ENCODE measurements around the gene UBXN6.

Gene UBXN6

DNA sequence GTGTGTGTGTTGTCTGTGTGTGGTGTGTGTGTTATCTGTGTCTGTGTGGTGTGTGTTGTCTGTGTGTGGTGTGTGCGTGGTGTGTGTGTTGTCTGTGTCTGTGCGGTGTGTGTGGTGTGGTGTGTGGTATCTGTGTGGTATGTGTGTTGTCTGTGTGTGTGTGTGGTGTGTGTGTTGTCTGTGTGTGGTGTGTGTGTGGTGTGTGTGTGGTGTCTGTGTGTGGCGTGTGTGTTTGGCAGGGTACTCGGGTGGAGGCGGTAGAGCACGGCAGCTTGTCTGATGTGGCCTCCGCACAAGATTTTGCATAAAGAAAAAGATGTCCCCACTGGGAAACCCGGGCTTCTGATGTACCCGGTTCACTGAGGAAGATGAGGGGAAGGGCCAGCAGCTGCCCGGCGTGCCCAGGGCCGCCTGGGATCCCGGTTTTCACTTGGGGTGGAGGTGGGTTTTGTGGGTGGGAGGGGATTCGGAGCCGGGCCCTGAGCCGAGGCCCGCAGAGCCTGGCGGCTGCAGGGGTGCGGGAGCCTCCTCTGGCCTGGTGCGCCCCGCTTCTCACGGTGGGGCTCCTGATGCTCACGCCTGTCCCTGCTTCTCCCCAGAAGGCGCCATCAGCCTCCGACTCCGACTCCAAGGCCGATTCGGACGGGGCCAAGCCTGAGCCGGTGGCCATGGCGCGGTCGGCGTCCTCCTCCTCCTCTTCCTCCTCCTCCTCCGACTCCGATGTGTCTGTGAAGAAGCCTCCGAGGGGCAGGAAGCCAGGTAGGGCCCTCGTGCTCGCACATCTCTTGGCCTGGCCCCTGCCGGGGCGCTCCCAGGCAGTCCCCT lies 35.7 kb upstream of the UBXN6 start:
- DNase-seq, result no peak

DNA sequence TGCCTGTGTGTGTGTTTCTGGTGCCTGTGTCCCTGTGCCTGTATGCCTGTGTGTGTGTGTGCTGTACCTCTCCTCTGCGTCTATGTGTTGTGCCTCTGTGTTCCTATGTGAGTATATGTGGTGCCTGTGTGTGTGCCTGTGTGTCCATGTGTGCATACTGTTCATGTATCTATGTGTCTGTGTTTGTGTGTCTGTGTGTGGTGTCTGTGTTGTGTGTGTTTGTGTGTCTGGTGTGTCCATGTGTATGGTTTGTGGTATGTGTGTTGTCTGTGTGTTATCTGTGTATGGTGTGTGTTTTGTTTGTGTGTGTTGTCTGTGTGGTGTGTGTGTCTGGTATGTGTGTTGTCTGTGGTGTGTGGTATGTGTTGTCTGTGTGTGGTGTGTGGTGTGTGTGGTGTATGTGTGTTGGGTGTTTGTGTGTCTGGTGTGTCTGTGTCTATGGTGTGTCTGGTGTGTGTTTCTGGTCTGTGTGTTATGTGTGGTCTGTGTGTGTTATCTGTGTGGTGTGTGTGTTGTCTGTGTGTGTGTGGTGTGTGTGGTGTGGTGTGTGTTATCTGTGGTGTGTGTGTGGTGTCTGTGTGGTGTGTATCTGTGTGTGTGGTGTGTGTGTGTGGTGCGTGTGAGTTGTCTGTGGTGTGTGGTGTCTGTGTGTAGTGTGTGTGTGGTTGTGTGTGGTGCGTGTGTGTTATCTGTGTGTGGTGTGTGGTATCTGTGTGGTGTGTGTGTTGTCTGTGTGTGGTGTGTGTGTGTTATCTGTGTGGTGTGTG lies 34.9 kb upstream of the UBXN6 start:
- no peak for DNase-seq

DNA sequence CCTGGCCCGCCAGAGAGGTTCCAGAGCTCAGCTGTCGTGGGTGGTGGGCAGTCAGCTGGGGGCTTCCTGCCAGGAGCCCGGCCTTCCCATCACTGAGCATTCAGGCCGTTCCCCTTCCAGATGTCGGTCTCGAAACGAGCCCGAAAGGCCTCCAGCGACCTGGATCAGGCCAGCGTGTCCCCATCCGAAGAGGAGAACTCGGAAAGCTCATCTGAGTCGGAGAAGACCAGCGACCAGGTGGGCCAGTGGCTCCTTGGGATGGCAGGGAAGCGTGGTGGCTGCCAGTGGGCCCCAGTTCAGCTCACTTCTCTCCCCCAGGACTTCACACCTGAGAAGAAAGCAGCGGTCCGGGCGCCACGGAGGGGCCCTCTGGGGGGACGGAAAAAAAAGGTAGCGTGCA lies 33.9 kb upstream of the UBXN6 start:
- DNase-seq, result no peak

DNA sequence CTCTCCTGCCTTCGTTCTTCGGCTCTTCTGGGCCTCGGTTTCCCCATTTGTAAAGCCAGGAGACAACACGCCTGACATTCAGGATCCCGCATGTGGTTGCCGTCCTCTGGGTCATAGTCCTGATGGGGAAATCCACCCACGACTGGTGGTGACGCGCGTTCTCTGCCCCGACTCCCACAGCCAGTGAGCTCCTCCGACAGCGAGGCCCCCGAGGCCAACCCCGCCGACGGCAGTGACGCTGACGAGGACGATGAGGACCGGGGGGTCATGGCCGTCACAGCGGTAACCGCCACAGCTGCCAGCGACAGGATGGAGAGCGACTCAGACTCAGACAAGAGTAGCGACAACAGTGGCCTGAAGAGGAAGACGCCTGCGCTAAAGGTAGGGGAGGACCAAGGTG lies 30.9 kb upstream of the UBXN6 start:
- no peak for DNase-seq

DNA sequence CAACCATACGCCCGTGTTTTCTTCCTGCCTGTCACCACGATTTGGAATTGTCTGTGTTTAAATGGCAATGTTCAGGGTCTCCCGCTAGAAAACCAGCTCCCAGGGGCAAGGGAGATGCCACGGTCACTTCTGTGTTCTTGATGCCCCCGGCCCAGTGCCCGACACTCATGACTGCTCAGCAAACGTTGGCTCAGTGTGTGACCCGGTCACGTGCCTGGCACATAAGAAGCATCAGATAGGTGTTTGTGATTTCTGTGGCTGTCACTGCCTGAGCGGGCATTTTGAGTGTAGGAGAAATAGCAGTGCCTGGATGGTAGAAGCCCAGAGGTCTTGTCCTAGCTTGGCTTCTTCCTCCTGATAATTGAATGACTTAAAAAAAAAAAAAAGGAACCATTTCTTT lies 30.0 kb upstream of the UBXN6 start:
- no peak for DNase-seq

DNA sequence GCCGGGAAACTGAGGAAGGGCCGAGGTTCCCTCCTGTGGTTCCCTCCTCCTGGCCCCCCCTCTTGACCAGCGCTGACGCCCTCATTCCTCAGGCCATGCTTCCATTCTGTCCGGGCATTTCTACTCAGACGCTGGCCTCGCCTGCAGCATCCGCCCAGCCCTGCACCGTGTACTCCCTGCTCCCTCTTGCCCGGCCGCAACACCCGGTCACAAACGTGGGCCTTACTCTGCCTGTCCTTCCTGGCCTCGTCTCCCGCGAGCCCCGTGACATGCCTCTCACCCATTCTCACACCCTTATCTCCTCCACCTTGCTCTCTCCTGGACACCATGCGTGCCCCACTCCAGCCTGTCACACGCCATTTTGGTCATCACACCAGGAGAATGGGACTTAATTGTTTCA lies 25.8 kb upstream of the UBXN6 start:
- no peak for DNase-seq

DNA sequence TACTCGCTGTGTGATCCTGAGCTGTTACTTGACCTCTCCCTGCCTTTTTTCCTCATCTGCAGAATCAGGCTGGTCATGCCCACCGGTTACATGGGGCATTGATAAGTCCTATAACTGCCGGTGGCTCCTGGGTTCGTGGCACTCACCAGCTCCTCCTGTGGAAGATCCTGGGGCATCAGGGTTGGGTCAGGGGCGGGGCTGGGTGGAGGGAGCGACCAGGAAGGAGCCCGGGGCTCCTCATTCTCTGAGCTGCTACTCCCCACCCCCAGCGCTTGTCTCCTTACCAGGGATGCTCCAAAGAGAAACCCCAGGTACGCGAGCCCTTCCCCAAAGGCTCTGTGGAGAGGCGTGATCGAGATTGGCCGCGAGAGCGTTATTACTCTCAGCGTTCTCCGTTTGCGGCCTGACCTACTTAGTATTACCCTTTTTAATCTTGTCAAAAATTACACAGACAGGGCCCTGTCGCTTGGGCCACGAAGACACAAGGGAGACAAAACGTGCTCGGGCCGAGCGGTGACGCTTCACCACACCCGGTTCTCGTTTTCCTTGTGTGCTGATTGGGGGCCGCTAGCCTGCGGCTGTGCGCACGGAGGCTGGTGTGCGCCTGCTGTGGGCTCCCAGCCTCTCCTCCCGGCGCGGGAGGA lies 25.2 kb upstream of the UBXN6 start:
- no peak for DNase-seq

DNA sequence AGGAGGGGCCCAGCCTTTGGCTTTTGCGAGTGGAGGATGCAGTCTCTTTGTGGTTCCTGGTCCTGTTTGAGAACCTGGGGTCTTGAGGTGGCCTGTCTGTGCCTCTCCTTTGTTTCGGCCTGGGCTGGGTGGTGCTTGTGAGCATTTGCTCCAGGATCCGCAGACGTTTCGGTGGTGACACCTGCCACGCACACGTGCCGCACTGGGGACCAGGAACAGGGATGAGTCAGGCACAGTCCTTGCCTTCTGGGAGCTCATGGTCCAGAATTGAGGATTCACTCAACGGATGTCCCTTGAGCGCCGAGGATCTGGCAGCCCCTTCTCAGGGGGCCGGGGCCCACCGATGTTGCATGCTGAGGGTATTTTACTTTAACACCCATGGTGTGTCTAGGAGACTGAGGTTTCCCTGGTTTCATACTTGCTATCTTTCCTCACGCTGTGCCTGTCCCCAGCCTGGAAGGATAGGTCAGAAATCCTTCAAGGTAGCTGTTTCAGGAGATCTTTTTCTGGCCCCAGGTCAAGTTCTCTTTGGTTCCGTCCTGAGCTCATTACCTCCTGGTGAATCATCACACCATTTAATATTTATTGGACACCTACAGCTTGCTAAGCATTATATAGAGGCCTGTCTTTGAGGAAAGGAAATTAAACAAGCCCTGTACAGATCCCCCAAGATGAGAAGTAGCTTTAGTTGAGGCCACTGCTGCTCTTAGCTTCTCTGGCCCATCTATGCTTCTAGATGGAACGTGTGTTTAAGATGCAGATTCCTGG lies 19.6 kb upstream of the UBXN6 start:
- DNase-seq, result no peak

DNA sequence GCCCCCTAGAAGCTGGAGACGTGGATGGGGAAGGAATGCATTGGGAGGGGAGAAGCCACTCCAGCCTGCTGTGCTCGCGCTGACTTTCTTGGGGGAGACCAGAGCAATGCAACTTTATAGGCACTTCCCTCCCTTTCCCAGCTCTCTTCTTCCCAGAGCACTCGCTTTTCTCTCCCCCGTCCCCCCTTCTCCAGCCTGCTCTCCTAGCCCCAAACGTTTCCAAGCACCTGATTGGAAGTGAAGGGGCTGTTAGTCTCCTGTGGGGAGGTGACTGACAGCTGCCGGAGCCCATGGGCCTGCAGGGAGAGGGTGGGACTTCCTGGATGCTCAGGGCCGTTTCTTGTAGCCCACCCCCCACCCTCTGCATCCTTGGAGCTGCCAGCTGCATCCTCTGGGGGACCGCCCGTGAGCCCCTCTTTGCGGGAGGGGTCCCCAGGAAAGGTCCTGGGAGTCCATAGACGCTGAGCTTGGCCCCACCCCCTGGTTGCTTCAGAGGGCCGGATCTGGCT lies 17.0 kb upstream of the UBXN6 start:
- no peak for DNase-seq

DNA sequence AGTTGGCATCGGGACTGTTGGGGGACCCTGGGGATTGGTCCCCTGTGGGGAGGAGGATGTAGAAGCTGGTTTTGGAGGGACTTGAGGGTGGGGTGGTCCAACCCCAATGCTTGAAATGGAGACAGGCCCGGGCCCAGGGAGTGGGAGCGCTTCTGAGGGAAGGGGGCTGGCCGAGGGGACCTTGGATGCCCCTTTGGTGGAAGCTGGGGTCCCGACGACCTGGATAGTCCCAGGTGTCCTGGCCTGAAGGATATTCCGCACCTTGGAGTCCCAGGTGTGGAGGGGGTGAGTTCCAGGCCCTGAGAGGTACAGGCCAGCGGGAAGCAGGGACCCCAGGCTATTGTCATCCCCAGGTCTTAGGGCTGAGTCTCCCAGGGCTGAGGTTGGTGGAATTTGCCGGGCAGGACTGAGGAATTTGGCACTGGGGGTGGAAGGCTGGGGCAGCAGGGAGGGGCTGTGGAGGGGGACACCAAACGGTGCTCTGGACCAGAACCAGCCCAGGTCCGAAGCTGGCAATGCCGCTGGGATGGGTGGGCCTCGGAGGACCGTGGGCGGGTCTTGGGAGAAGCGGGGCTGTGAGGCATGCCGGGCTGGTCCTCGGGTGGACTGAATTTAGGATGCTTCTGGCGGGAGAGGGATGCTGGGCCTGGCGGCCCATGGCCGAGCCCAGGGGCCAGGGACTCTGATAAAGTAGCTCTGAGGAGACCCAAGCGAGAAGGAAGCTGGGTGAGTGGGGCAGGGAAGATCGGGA lies 16.3 kb upstream of the UBXN6 start:
- no peak for DNase-seq

DNA sequence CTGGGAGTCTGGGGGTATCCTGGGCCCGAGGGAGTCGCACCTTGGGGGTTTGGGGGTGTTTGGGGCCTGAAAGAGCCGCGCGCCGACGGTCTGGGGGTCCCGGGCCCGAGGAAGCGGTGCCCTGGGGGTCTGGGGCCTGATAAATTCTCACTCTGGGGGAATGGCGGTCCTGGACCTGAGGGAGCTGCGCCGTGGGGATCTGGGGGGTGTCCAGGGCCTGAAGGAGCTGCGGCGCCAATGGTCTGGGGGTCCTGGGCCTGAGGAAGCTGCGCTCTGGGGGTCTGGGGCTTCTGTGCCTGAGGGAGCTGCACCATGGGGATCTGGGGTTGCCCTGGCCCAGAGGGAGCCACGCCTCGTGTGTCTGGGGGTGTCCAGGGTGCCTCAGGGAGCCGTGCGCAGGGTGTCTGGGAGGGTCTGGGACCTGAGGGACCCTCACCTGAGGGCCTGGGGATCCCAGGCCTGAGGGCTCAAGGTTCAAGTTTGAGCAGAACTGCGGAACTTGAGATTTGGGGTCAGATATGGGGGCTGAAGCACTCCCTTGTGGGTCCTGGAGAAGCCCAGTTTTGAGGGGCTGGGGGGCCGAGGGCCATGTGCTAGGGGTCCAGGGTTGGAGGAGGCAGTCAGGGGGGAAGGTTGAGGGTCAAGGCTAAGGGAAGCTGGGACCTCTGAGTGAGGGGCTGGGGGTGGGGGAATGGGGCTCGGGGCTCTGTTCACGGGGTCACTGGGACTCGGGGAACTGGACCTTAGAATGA lies 15.6 kb upstream of the UBXN6 start:
- no peak for DNase-seq

DNA sequence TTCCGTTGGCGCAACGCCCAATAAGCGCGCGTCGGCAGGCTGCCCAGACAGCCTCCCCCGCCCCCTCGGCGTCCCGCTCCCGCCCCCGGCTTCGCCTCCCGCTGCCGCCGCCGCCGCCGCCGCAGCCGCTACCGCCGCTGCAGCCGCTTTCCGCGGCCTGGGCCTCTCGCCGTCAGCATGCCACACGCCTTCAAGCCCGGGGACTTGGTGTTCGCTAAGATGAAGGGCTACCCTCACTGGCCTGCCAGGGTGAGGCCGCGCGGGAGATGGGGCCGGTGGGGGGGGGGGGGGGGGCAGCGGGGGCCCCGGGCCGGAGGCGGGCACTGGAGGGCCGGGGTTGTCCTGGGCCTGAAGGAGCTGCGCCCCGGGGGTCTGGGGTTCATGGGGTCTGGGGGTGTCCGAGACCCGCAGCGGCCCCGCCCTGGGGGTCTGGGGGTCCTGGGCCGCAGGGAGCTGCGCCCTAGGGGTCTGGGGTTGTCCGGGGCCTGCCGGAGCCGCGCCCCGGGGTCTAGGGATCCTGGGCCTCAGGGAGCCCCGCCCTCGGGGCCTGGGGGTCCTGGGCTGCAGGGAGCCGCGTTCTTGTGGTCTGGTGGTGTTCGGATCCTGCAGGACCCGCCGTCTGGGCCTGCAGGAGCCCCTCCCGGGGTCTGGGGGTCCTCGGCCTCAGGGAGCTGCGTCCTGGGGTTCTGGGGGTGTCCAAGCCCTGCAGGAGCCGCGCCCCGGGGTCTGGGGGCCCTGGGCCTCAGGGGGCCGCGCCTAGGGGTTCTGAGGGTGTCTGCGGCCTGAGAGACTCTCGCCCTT lies 14.8 kb upstream of the UBXN6 start, which contains the start of gene HDGFL2:
TSS of gene HDGFL2 (plus strand) at position 124 of the 801 bp plus-strand sequence. CDS start at position 178, 54 bp downstream.
- peak; percentile 93 for DNase-seq

DNA sequence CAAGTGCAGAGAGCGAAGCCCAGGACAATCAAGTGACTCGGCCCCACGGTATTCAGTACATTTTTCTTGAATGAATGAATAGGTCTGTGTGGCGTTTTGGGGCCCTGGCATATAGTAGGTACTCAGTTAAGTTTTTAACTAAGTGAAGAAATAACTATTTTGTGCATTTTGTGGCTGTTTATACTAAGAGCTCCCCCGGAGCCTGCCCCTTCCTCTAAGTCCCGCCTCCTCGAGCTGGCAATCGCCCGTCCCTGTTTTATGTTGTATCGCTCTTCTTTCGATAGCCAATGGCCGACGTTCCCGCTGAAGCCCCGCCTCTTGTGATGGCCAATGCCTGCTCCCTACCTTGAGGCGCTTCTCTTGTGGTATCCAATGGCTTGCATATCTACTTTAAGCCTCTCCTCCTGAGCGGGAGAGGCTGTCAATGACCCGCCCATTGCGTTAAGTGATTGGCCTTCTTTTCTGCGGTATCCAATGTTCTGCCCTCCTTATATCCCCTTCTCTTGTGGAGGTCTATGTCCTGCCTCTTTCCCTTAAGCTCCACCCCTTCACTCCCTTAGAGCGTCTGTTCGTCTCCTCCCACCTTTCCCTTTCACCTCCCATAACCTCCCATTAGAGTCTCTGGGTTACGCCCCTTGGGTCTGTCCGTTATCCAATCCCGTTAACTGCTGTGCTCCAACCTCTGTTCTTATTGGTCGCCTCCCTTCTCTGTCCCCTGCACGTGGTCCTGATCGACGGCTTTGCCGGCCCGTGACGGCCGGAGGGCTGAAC lies 14.0 kb upstream of the UBXN6 start:
- DNase-seq, result peak; percentile 92

DNA sequence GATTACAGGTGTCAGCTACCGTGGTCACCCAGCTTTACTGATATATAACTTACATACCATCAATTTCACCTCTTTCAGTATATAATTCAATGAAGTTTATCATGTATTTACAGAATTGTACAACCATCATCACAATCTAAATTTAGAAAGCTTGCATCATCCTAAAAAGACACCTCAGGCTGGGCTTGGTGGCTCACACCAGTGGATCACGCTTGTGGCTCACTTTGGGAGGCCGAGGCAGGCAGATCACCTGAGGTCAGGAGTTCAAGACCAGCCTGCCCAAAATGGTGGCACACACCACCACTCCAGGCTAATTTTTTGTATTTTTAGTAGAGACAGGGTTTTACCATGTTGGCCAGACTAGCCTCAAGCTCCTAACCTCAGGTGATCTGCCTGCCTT lies 10.2 kb upstream of the UBXN6 start:
- no peak for DNase-seq

DNA sequence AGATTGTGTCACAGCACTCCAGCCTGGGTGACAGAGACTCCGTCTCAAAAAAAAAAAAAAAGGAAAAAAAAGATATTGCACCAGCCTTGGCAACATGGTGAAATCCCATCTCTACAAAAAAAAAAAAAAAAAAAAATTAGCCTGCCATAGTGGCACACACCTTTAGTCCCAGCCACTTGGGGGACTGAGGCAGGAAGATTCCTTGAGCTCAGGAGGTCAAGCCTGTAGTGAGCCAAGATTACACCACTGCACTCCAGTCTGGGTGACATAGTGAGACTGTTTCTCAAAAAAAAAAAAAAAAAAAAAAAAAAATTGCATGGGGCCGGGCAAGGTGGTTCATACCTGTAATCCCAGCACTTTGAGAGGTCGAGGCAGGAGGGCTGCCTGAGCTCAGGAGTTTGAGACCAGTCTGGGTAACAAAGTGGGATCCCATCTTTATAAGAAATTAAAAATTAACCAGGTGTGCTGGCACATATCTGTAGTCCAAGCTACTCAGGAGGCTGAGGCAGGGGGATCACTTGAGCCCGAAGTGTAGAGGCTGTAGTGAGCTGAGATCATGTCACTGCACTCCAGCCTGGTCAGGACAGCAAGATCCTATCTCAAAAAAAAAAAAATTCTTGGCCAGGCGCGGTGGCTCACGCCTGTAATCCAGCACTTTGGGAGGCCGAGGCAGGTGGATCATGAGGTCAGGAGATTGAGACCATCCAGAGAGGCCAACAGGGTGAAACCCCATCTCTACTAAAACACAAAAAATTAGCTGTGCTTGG lies 7.4 kb upstream of the UBXN6 start:
- no peak for DNase-seq

DNA sequence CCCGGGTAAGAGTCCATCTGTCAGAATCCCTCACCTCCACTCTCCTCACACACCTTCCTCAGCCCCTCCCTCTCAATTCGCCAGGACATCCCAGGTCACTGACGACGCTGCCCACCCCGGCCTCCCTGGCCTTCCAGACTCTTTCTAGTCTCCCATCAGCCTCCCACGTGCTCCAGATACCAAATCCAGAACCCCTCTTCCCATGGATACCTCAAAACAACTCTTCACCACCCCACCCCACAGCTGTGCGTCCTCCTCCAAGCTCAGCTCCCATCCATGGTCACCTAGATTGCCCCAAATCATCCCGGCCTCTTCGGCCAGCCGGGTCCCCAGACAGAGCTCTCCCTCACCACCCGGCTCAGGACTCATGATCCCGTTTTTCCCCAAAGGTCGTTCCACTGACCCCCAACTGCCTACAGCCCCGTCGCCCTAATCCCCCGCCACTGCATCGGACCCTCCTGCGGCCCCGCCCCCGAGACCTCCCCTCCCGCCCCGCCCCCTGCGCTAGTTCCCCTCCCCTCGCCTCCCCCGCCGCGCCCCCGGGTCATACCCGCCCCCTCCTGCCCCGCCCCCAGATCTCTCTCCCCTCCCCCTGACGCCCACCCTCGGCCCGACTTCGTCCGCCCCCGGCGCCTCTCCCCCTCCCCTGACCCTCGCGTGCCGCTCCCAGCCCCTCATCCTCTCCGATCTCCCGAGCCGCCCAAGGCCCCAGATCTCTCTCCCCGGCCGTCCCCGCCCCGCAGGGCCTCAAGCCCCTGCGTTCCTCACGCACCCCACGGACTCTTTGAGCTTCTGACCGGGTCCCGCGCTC lies 546 bp downstream of the UBXN6 start:
- DNase-seq, result no peak

DNA sequence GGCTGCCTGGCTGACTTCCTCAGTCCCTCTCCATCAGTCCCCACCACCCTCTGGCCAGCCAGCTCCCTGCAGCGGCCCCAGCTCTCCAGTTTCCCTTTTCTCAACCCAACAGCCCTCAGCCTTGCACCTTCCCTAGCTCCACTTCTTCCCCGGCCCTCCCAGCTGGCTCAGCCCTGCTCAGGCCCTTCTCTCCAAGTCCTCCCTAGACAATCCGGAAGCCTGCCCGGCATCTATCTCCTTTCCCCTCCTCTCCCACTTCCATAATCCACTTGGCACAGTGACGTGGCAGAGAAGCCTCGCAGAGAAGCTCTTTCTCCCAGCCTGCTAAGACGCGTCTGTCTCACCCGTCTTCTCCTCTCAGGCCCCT lies 1.1 kb downstream of the UBXN6 start:
- no peak for DNase-seq

Data from activated T-cell treated with anti-CD3 and anti-CD28 coated beads, Interleukin-2, amount 50 U/mL, for 1 hour (primary cell).